ENCODE measurements around the gene TENM3.

Gene TENM3

DNA sequence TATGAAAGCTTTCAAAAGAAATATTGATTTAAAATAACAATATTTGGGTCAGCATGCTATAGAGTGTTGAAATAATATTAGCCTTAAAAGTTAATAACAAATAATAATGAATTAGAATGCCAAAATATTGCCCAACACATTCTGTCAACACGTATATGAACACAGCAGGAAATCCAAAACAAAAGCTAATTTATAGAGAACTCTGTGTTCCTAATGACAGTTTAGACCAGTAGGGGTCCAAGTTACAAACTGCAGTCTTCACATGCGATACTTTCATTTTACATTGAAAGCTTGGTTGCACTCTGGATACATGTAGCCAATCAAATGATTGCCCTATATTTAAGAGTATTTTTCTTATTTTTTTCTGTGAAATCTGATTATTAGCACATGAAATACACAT lies 399.6 kb downstream of the TENM3 start:
- no peak overlapping the region for H3K4me3 ChIP-seq (replicated peaks; ENCODE audit: low read depth, low read length)
- TF ChIP-seq, protein P1, sequence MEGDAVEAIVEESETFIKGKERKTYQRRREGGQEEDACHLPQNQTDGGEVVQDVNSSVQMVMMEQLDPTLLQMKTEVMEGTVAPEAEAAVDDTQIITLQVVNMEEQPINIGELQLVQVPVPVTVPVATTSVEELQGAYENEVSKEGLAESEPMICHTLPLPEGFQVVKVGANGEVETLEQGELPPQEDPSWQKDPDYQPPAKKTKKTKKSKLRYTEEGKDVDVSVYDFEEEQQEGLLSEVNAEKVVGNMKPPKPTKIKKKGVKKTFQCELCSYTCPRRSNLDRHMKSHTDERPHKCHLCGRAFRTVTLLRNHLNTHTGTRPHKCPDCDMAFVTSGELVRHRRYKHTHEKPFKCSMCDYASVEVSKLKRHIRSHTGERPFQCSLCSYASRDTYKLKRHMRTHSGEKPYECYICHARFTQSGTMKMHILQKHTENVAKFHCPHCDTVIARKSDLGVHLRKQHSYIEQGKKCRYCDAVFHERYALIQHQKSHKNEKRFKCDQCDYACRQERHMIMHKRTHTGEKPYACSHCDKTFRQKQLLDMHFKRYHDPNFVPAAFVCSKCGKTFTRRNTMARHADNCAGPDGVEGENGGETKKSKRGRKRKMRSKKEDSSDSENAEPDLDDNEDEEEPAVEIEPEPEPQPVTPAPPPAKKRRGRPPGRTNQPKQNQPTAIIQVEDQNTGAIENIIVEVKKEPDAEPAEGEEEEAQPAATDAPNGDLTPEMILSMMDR (IDR thresholded peaks at IDR 0.05; ENCODE audit: low read depth, low read length, missing control alignments), result peak; percentile 6
- no peak for DNase-seq (ENCODE audit: extremely low read depth, low read depth)

DNA sequence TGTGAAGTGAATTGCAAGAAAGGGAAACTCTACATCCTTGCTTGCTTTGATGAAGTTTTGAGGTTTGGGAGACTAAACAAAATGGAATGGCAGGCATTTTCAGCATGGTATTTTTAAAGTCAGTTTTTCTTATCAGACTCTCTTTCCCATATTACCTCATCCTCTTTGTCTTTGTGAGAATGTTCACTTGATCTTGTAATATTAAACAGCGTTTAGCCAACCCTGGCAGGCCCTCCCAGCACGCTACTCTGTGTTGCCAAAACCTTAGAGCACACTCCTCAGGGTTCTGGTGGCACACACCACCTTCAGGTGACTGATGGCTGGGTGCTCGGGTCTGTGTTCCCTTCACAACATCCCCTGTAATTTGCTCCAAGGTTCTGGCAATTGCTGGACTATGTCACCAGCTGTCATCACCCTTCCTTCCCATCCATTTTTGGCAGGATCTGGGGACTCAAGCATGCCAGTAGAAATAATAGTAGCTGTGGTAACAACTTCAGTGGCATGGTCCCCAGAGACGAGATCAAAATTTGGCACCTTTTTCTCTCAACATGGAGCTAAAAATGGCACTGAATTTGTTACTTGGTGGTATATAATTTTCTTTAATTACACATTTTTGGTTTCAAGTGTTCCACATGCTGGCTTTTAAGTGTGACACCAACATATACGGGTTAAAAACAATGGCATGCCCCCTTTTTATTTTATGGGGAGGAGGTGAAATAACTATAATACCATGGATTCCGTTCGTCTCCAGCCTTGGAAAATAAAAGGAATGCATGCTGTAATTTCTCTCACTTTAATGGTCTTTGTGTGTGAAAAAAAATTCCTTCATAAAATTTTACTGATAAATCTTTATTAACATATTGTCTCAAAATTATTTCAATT lies 400.8 kb downstream of the TENM3 start:
- TF ChIP-seq, protein P1 (IDR thresholded peaks at IDR 0.05; ENCODE audit: low read depth, low read length, missing control alignments), result no peak
- no peak for DNase-seq (ENCODE audit: extremely low read depth, low read depth)
- no peak overlapping the region for H3K4me3 ChIP-seq (replicated peaks; ENCODE audit: low read depth, low read length)

DNA sequence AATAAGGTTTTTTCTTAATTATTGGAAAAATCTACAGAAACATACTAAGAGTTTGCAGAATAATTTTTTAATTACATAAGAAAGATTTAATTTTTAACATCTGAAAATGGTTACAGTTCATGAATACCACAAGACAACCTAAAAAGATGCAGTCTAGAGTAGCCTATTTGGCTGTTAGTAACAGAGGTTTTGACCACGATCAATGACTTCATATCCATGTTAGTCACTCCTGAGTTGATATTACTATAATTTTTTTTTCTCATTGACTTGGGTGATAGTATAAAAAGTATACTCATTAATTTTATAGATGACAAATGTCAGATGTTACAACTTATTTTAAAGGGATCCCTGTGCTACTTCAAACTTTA lies 401.5 kb downstream of the TENM3 start:
- TF ChIP-seq, protein P1 (IDR thresholded peaks at IDR 0.05; ENCODE audit: low read depth, low read length, missing control alignments), result no peak
- no peak for DNase-seq (ENCODE audit: extremely low read depth, low read depth)
- no peak overlapping the region for H3K4me3 ChIP-seq (replicated peaks; ENCODE audit: low read depth, low read length)

DNA sequence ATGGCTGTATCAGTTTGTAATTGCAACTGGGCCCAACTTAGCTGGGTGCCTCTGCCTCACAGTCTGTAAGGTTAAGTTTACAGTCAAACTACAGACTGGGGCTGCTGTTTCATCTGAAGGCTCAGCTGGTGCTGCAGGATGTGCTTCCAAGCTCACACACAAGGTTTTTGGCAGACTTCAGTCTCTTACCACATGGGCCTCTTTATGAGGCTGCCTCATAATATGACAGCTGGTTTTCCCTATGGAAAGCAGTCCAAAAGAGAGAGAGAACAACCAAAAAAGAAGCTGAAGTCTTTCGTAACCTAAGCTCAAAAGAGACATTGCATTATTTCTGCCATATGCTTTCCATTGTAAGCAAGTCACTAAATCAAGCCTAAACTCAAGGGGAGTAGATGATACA lies 402.3 kb downstream of the TENM3 start:
- TF ChIP-seq, protein P1 (IDR thresholded peaks at IDR 0.05; ENCODE audit: low read depth, low read length, missing control alignments), result no peak
- H3K4me3 ChIP-seq (replicated peaks; ENCODE audit: low read depth, low read length), result no peak overlapping the region
- DNase-seq (ENCODE audit: extremely low read depth, low read depth), result no peak

DNA sequence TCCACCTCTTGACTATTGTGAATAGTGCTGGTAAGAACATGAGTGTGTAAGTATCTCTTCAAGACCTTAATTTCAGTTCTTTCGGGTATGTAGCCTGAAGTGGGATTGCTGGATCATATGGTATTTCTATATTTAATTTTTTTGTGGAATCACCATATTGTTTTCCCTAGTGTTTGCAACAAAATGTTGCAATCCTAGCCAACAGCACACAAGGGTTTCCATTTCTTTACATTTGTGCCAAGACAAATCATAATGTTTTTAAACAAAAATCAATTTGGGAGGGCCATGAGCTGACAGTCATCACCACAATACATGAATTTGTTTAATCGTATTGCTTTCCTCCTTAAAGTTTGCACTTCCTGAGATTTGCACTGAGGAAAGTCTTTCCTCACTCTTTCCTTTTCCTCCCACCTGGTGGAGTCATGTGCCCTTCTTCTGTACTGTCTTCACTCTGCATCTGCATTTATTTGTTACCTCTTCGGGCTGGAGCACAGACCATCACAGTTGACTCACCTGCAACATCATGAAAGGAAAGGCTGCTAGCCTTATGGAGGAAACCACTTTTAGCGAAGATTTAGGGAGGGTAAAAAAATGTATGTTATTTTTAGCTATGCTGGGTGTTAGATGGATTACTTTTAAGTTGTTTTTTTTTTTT lies 404.6 kb downstream of the TENM3 start:
- no peak overlapping the region for H3K4me3 ChIP-seq (replicated peaks; ENCODE audit: low read depth, low read length)
- TF ChIP-seq, protein P1 (IDR thresholded peaks at IDR 0.05; ENCODE audit: low read depth, low read length, missing control alignments), result no peak
- DNase-seq (ENCODE audit: extremely low read depth, low read depth), result no peak

DNA sequence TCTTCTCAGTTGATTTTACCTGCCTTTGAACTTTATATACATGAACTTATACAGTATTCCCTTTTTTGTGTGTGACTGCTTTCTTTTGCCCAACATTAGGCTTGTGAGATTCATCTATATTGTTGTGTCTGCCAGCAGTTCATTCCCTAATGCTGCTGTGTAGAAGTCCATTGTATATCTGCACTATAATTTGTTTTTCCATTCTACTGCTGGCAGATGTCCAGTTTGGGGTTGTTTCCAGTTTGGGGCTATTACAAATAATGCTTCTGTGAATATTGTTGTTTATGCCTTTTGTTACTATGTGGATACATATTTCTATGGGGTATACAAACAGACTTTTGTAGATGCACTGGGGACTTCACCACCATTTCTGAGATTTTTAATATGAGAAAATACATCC lies 405.6 kb downstream of the TENM3 start:
- no peak overlapping the region for H3K4me3 ChIP-seq (replicated peaks; ENCODE audit: low read depth, low read length)
- TF ChIP-seq, protein P1 (IDR thresholded peaks at IDR 0.05; ENCODE audit: low read depth, low read length, missing control alignments), result no peak
- no peak for DNase-seq (ENCODE audit: extremely low read depth, low read depth)

Measured in HFF-Myc (cell line).